Gastroesophageal sphincter (tissue), 4 donors: Measurements from ENCODE around the gene SLC66A1. TPM values are rescaled to one million over a fixed set of nuclear protein-coding genes. Genes with fewer than 3 reads are reported as not detected.

ENCODE experiments used
- ATAC-seq: fragments of 150-250 bp; one replicate; pipeline ENCODE4 v1.9.1; 2016; ENCODE audit warnings: mild to moderate bottlenecking, moderate library complexity
- H3K27ac ChIP-seq, 4 donors: fragments of 200-600 bp; sonication (generic) in 3 of 4; 1 replicate in 3 of 4; 2 replicates in 1 of 4; pipeline ENCODE4 v1.5.1; 2016 to 2019
- H3K27me3 ChIP-seq: fragments of 200-600 bp; sonication (generic); one replicate; pipeline ENCODE4 v1.5.1; 2019
- H3K36me3 ChIP-seq, 2 donors: fragments of 200-600 bp; sonication (generic); one replicate each; pipeline ENCODE4 v1.5.1; 2019; ENCODE audit warnings: control low read depth in 1 of 2
- H3K4me1 ChIP-seq, 3 donors: fragments of 200-600 bp; sonication (generic); 1 replicate in 2 of 3; 2 replicates in 1 of 3; pipeline ENCODE4 v1.5.1; 2016 to 2019; ENCODE audit warnings: control low read depth in 2 of 3
- H3K4me3 ChIP-seq, 2 donors: fragments of 200-600 bp; sonication (generic); one replicate each; pipeline ENCODE4 v1.5.1; 2019; ENCODE audit warnings: mild to moderate bottlenecking in 1 of 2, moderate library complexity in 1 of 2
- H3K9me3 ChIP-seq, 3 donors: fragments of 200-600 bp; sonication (generic); one replicate each; pipeline ENCODE4 v1.5.1; 2017 to 2019; ENCODE audit warnings: control low read depth in 2 of 3
- CTCF ChIP-seq, 4 experiments: fragments of 200-600 bp in 2 of 4; fragments of 450-650 bp in 2 of 4; sonication (generic) in 1 of 4; IDR thresholded peaks; one replicate each; pipeline ENCODE4 v1.5.1; 2017 to 2019; ENCODE audit warnings: antibody characterized with exemption in 4 of 4, mild to moderate bottlenecking in 2 of 4, moderate library complexity in 2 of 4
- EP300 ChIP-seq: sonication (generic); formaldehyde crosslinking; IDR thresholded peaks from one replicate; pipeline ENCODE4 v1.6.1; 2017; ENCODE audit warnings: antibody characterized with exemption, mild to moderate bottlenecking
- POLR2A ChIP-seq, 2 donors: fragments of 450-650 bp; IDR thresholded peaks; one replicate each; pipeline ENCODE4 v1.6.1; 2017; ENCODE audit warnings: antibody characterized with exemption in 2 of 2, mild to moderate bottlenecking in 2 of 2, moderate library complexity in 1 of 2
- POLR2AphosphoS5 ChIP-seq: sonication (generic); formaldehyde crosslinking; IDR thresholded peaks from one replicate; pipeline ENCODE4 v1.6.1; 2017; ENCODE audit warnings: antibody characterized with exemption
- WGBS, 2 donors: methylation state at CpG; one replicate each; pipeline ENCODE4 v1.1.5; 2018; ENCODE audit warnings: low coverage in 1 of 2; 5-methylcytosine and 5-hydroxymethylcytosine counted together
- total RNA-seq, 4 donors: library from RNA; depleted of rRNA; stranded (reverse); fragments of >200 nt; gene quantifications; one replicate each; pipeline ENCODE4 v1.1.0, GENCODE V29; 2016

The SLC66A1 gene
- total RNA-seq, 4 donors from 2014 or later, result 8.1 to 12.3 (median 11.7) TPM

DNA sequence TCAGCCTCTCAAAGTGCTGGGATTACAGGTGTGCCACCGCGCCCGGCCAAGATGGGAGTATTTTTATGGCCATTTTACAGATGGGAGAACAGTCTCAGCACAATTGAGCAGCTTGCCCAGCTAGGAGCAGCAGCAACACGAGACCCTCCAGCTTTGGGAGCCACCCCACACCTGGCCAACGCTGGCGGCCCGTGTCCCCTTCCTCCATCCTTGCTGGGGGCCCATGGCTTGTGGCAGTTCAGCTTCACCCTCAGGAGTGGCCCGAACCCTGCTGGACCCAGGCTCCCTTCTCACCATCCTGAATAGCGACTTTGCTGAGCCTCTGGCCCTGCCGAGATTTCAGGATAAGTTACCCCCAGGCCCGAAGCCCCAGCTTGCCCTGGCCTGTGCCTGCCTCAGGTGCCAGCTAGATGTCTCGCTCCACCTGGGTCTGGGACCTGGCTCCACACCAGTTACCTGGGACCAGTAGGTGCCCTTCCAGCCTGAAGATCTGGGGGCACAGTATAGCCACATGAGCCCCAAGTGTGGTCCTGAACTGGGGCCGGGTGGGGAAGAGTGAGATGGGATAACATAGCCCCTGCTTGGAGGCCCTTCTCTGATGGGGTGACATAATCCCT is 19.2 kb downstream of the SLC66A1 start:
- Histone ChIP-seq H3K4me3 (no peak overlapping the region), H3K9me3 (no peaks in the 10 kb centered on the region), H3K27ac (no peak overlapping the region), H3K4me1 (no peaks in the 10 kb centered on the region), H3K36me3 (peaks cover 0 to 57% of the 10 kb centered on the region in 2 donors), H3K27me3 (no peaks in the 10 kb centered on the region)
- no peak for TF ChIP-seq EP300
- TF ChIP-seq POLR2AphosphoS5, result no peak
- no peak for TF ChIP-seq POLR2A (IDR thresholded peaks at IDR 0.05)
- no peak for TF ChIP-seq CTCF (IDR thresholded peaks at IDR 0.05)
- no peak for ATAC-seq
- 97% methylated on average over 5 of the region's 13 CpGs; no CpG with 5 or more reads in 1 of the 2 donors for WGBS, 2 donors

DNA sequence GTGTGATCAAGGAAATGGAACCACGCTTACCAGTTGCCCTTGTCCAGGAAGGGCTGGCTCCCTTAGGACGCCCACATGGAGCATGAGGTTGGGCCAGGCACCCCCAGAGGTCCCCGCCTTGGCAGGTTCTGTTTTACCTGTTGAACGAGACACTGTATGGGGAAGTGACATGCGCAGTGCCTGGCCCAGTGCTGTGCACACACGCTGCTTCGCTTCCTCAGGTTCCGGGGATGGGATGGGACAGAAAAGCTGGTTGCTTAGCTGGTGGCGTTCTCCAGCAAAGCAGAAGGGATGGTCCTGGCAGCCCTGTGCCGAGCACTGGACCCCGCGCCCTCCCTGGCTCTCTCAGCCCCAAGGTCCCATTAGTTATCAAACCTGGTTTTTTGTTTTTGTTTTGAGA is 20.7 kb downstream of the SLC66A1 start:
- no peak for TF ChIP-seq POLR2A (IDR thresholded peaks at IDR 0.05)
- no peak for TF ChIP-seq EP300
- no peak for TF ChIP-seq CTCF (IDR thresholded peaks at IDR 0.05)
- TF ChIP-seq POLR2AphosphoS5, result no peak
- ATAC-seq, result no peak
- H3K9me3 ChIP-seq, result no peaks in the 10 kb centered on the region
- no peak overlapping the region for H3K27ac ChIP-seq
- H3K4me3 ChIP-seq, result no peak overlapping the region
- H3K27me3 ChIP-seq, result no peaks in the 10 kb centered on the region
- H3K4me1 ChIP-seq, result no peaks in the 10 kb centered on the region
- 70 to 89% methylated on average over 4 to 9 of the region's 12 CpGs for WGBS, 2 donors
- peaks cover 0 to 50% of the 10 kb centered on the region in 2 donors for H3K36me3 ChIP-seq

- TF ChIP-seq CTCF (IDR thresholded peaks at IDR 0.05), result no peak
- TF ChIP-seq POLR2AphosphoS5, result no peak
- TF ChIP-seq EP300, result no peak
- no peak for TF ChIP-seq POLR2A (IDR thresholded peaks at IDR 0.05)
- Histone ChIP-seq H3K9me3 (no peaks in the 10 kb centered on the region), H3K36me3 (peaks cover 0 to 50% of the 10 kb centered on the region in 2 donors), H3K27ac (no peak overlapping the region), H3K4me1 (no peaks in the 10 kb centered on the region), H3K4me3 (no peak overlapping the region), H3K27me3 (no peaks in the 10 kb centered on the region)
- no peak for ATAC-seq
- WGBS, 2 donors, result 0 to 63% methylated on average over 1 to 4 of the region's 9 CpGs
Measured at GRCh38 chr1:19333587-19334354, 21.6 kb downstream of the SLC66A1 start.

DNA sequence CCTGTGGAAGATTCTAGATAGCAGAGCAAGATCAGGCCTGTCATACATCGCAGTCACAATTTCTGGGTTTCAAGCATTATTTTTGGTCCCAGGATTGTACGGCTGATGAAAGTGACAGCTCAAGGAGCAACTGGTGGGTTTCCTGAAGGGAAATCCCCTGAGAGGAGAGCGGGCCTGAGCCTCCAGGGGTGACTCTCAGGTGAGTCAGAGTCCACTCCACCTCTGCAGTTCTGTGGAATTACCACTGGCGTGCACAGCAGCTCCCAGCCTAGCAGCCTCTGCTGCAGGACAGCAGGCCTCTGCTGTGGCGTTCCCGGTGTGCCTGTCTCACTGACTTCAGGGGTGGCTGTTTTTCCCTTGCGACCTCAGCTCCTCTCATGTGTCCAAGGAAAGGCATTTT is 24.4 kb downstream of the SLC66A1 start:
- no peak for ATAC-seq
- no peak overlapping the region for H3K27ac ChIP-seq
- TF ChIP-seq CTCF (IDR thresholded peaks at IDR 0.05), result no peak
- TF ChIP-seq POLR2AphosphoS5, result no peak
- no peak for TF ChIP-seq EP300
- TF ChIP-seq POLR2A (IDR thresholded peaks at IDR 0.05), result no peak
- no peaks in the 10 kb centered on the region for H3K27me3 ChIP-seq
- H3K4me3 ChIP-seq, result no peak overlapping the region
- WGBS, 2 donors, result 85% methylated on average over 6 of the region's 7 CpGs; no CpG with 5 or more reads in 1 of the 2 donors
- H3K9me3 ChIP-seq, result no peaks in the 10 kb centered on the region
- H3K36me3 ChIP-seq, result peaks cover 0 to 47% of the 10 kb centered on the region in 2 donors
- peaks cover 0 to 6% (median 0%) of the 10 kb centered on the region in 3 donors for H3K4me1 ChIP-seq
